ENCODE data around the gene ULBP2. TPM values are rescaled to one million over a fixed set of nuclear protein-coding genes. Genes with fewer than 3 reads are reported as not detected.

The ULBP2 gene
- 0.23 and 0.30 TPM in 2 replicates for total RNA-seq
- long read RNA-seq: 0 reads

- Mint-ChIP-seq H3K9me3 (no peaks in the 10 kb centered on the region), H3K27ac (ENCODE audit: unreplicated experiment) (no peak within 1 kb of the TSS), H3K4me1 (peaks cover 11% of the 10 kb centered on the region), H3K36me3 (ENCODE audit: low read depth) (no peaks in the 10 kb centered on the region), H3K4me3 (peak within 1 kb of the TSS; percentile 96), H3K27me3 (ENCODE audit: low read depth) (peaks cover 87% of the 10 kb centered on the region)
- TF ChIP-seq CTCF (conservative IDR thresholded peaks at IDR 0.05): no peak
- DNase-seq (ENCODE audit: low read depth, low spot score): peak; percentile 59
These were observed at the start of gene ULBP2 for GRCh38 chr6:149941583-149942460. Gene ULBP2 (plus strand): TSS chr6:149942014. CDS start chr6:149942073, 59 bp downstream.

GRCh38 chr6:149895048-149895590, 46.7 kb upstream of the ULBP2 start:
- no peaks in the 10 kb centered on the region for H3K36me3 Mint-ChIP-seq (ENCODE audit: low read depth)
- H3K4me3 Mint-ChIP-seq: no peak overlapping the region
- DNase-seq (ENCODE audit: low read depth, low spot score): no peak
- H3K4me1 Mint-ChIP-seq: no peaks in the 10 kb centered on the region
- no peak overlapping the region for H3K27ac Mint-ChIP-seq (ENCODE audit: unreplicated experiment)
- no peaks in the 10 kb centered on the region for H3K9me3 Mint-ChIP-seq
- peaks cover 26% of the 10 kb centered on the region for H3K27me3 Mint-ChIP-seq (ENCODE audit: low read depth)
- TF ChIP-seq CTCF (conservative IDR thresholded peaks at IDR 0.05): no peak

GRCh38 chr6:149895833-149896271, 46.0 kb upstream of the ULBP2 start:
- no peak for DNase-seq (ENCODE audit: low read depth, low spot score)
- Mint-ChIP-seq H3K27me3 (ENCODE audit: low read depth) (peaks cover 26% of the 10 kb centered on the region), H3K4me3 (no peak overlapping the region), H3K4me1 (no peaks in the 10 kb centered on the region), H3K36me3 (ENCODE audit: low read depth) (no peaks in the 10 kb centered on the region), H3K9me3 (no peaks in the 10 kb centered on the region), H3K27ac (ENCODE audit: unreplicated experiment) (no peak overlapping the region)
- no peak for TF ChIP-seq CTCF (conservative IDR thresholded peaks at IDR 0.05)

GRCh38 chr6:149896491-149896890, 45.3 kb upstream of the ULBP2 start:
- Mint-ChIP-seq H3K27me3 (ENCODE audit: low read depth) (peaks cover 26% of the 10 kb centered on the region), H3K27ac (ENCODE audit: unreplicated experiment) (no peak overlapping the region), H3K36me3 (ENCODE audit: low read depth) (no peaks in the 10 kb centered on the region), H3K4me3 (no peak overlapping the region), H3K4me1 (no peaks in the 10 kb centered on the region), H3K9me3 (no peaks in the 10 kb centered on the region)
- DNase-seq (ENCODE audit: low read depth, low spot score): no peak
- TF ChIP-seq CTCF (conservative IDR thresholded peaks at IDR 0.05): no peak

GRCh38 chr6:149897015-149897697, 44.7 kb upstream of the ULBP2 start:
- peaks cover 26% of the 10 kb centered on the region for H3K27me3 Mint-ChIP-seq (ENCODE audit: low read depth)
- no peaks in the 10 kb centered on the region for H3K9me3 Mint-ChIP-seq
- no peak overlapping the region for H3K4me3 Mint-ChIP-seq
- H3K27ac Mint-ChIP-seq (ENCODE audit: unreplicated experiment): no peak overlapping the region
- H3K36me3 Mint-ChIP-seq (ENCODE audit: low read depth): no peaks in the 10 kb centered on the region
- TF ChIP-seq CTCF (conservative IDR thresholded peaks at IDR 0.05): no peak
- H3K4me1 Mint-ChIP-seq: no peaks in the 10 kb centered on the region
- DNase-seq (ENCODE audit: low read depth, low spot score): no peak

All from neural crest cell (in vitro differentiated cells).